Measurements from ENCODE around the gene FAM131B.

- no peak for TF ChIP-seq CTCF (IDR thresholded peaks at IDR 0.05)
- TF ChIP-seq POLR2A (IDR thresholded peaks at IDR 0.05): no peak
These were observed 49.6 kb upstream of the FAM131B start for GRCh38 chr7:143411976-143412708.

Data from lower leg skin (tissue), 3 donors.